Suprapubic skin (tissue), 4 donors: ENCODE measurements around the gene ERN1.

Source experiments
- CTCF ChIP-seq, 2 donors: fragments of 200-600 bp in 1 of 2; fragments of 450-650 bp in 1 of 2; sonication (generic) in 1 of 2; IDR thresholded peaks; one replicate each; pipeline ENCODE4 v1.5.1; 2016 to 2019; ENCODE audit warnings: antibody characterized with exemption in 2 of 2, mild to moderate bottlenecking in 1 of 2, moderate library complexity in 1 of 2
- POLR2A ChIP-seq, 2 donors: fragments of 450-650 bp; IDR thresholded peaks; one replicate each; pipeline ENCODE4 v1.6.1; 2017; ENCODE audit warnings: antibody characterized with exemption in 2 of 2, mild to moderate bottlenecking in 2 of 2, moderate library complexity in 2 of 2
- POLR2AphosphoS5 ChIP-seq, 3 donors: sonication (generic); formaldehyde crosslinking; IDR thresholded peaks; one replicate each; pipeline ENCODE4 v1.6.1; 2017; ENCODE audit warnings: antibody characterized with exemption in 3 of 3

- TF ChIP-seq CTCF (IDR thresholded peaks at IDR 0.05) (no peak), POLR2A (IDR thresholded peaks at IDR 0.05) (no peak), POLR2AphosphoS5 (IDR thresholded peaks at IDR 0.05) (no peak)
These were observed 26.7 kb upstream of the ERN1 start for GRCh38 chr17:64156670-64157069.
